Ovary (tissue), 9 donors: ENCODE results near the gene WFIKKN1. TPM values are rescaled to one million over a fixed set of nuclear protein-coding genes. Genes with fewer than 3 reads are reported as not detected.

Experiments used
- DNase-seq, 5 donors: peaks; one replicate each; pipeline ENCODE4 v3.0.0-alpha.2; 2019 to 2020
- H3K27ac ChIP-seq, 2 donors: fragments of 200-600 bp; one replicate each; pipeline versions ENCODE4 v1.5.1 to v1.8.0; 2019 to 2022
- H3K27me3 ChIP-seq: fragments of 200-600 bp; one replicate; pipeline ENCODE4 v1.8.0; 2022
- H3K36me3 ChIP-seq: fragments of 200-600 bp; sonication (generic); one replicate; pipeline ENCODE4 v1.5.1; 2019
- H3K4me1 ChIP-seq: one replicate; pipeline ENCODE4 v1.8.1; 2013; ENCODE audit warnings: mild to moderate bottlenecking, moderate library complexity; ENCODE audit not compliant: insufficient read depth
- H3K4me3 ChIP-seq: fragments of 200-600 bp; sonication (generic); one replicate; pipeline ENCODE4 v1.5.1; 2017
- H3K9me3 ChIP-seq, 2 donors: fragments of 200-600 bp in 1 of 2; sonication (generic) in 1 of 2; one replicate each; pipeline versions ENCODE4 v1.5.1 to v1.8.1; 2013 to 2019; ENCODE audit warnings: mild to moderate bottlenecking in 1 of 2, moderate library complexity in 1 of 2
- EP300 ChIP-seq: sonication (generic); formaldehyde crosslinking; IDR thresholded peaks from one replicate; pipeline ENCODE4 v1.6.1; 2017; ENCODE audit warnings: antibody characterized with exemption
- POLR2A ChIP-seq: fragments of 450-650 bp; IDR thresholded peaks from one replicate; pipeline ENCODE4 v1.6.1; 2017; ENCODE audit warnings: antibody characterized with exemption, mild to moderate bottlenecking, moderate library complexity
- WGBS, 3 donors: extraction: QIAGEN DNeasy Blood & Tissue Kit in 1 of 3; methylation state at CpG; one replicate each; pipeline versions ENCODE4 v1.1.5 to v1.1.7; 2013 to 2017; 5-methylcytosine and 5-hydroxymethylcytosine counted together
- intact Hi-C, 4 donors: fragments of 100-400 bp; cut with DNase I; formaldehyde crosslinking; loops; one replicate each; pipeline versions ENCODE4 v1.11.0 to v1.15.1; 2022 to 2023
- polyA plus RNA-seq, 2 donors: library from polyadenylated mRNA; stranded (reverse); fragments of 200-250 nt in 1 of 2; fragments of 350-450 nt in 1 of 2; fragmentation: Illumina TruSeq in 1 of 2; extraction: RNeasy Lipid Tissue Mini Kit (QIAGEN cat#74804) in 1 of 2; gene quantifications; one replicate each; pipeline ENCODE4 v1.2.3, GENCODE V29; 2013 to 2014
- total RNA-seq, 7 donors: library from RNA; depleted of rRNA in 2 of 7; stranded (reverse); fragments of >200 nt in 2 of 7; fragmentation: NEBNext Ultra II Directional in 3 of 7; extraction: Animal tissue kit (Norgen Biotek cat#: 25700) in 3 of 7; gene quantifications; one replicate each; pipeline versions ENCODE4 v1.1.0 to v1.2.4, GENCODE V29; 2016 to 2023
- TF ChIP-seq, protein P1 (sequence below), 3 donors: fragments of 450-650 bp in 2 of 3; fragments of 200-600 bp in 1 of 3; IDR thresholded peaks; one replicate each; pipeline versions ENCODE4 v1.5.1 to v1.8.0; 2016 to 2022; ENCODE audit warnings: antibody characterized with exemption in 3 of 3, mild to moderate bottlenecking in 1 of 3
- donor health status: DM: no; HTN: no; CAD: no; lungs with moderate emphysema.
- donor health status: DM: no; HTN: no; CAD: no.
- donor health status: Bipolar disorder and iron deficiency.
- donor health status: DM: yes; HTN: yes; CAD: no.
- donor health status: DM: no; HTN: no; CAD: no.
- donor health status: DM: yes; HTN: yes; CAD: no.

Gene WFIKKN1
- total and polyA plus RNA-seq, 9 donors: 0.10 to 2.6 (median 1.1) TPM

DNA sequence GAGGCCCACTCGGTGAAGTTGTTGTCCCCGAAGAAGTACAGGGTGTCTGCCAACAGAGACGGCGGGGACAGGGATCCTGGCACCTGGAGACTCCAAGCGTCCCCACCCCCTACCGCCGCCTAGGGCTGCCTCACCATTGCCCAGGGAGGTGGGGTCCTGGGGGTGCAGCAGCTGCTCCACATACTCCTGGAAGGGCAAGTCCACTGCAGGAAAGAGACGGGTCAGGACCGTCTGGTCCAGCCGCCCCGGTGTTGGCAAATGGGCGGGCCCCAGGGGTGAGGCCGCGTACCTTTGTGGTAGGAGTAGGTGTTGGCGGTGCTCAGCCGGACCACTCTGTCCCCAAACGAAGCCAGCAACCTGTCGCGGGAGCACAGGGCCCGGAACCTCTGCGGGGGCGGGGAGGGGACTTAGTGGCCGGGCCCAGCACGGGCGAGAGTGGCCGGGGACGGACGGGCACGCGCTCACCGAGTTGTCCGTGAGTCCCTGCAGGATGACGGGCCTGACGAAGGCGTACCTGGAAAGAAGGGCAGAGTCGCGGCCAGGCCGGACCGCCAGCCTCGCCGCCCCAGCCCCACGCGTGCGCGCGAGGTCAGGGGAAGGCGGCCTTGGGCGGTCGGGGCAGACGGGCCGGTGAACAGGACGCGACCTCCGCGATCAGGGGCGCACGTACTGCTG, 52.7 kb downstream of the WFIKKN1 start:
- Histone ChIP-seq H3K27ac (peak overlapping the region in 1 of 2 donors; percentile 36), H3K4me1 (peaks cover 28% of the 10 kb centered on the region)
- WGBS, 3 donors: 10 to 18% (median 11%) methylated on average over 27 to 57 of the region's 57 CpGs

More for the DNA sequence above, 52.7 kb downstream of the WFIKKN1 start:
- Histone ChIP-seq H3K36me3 (no peaks in the 10 kb centered on the region), H3K9me3 (no peaks in the 10 kb centered on the region), H3K27me3 (no peaks in the 10 kb centered on the region), H3K4me3 (peak overlapping the region; percentile 59)
- TF ChIP-seq POLR2A (no peak), EP300 (no peak)
- TF ChIP-seq, protein P1, sequence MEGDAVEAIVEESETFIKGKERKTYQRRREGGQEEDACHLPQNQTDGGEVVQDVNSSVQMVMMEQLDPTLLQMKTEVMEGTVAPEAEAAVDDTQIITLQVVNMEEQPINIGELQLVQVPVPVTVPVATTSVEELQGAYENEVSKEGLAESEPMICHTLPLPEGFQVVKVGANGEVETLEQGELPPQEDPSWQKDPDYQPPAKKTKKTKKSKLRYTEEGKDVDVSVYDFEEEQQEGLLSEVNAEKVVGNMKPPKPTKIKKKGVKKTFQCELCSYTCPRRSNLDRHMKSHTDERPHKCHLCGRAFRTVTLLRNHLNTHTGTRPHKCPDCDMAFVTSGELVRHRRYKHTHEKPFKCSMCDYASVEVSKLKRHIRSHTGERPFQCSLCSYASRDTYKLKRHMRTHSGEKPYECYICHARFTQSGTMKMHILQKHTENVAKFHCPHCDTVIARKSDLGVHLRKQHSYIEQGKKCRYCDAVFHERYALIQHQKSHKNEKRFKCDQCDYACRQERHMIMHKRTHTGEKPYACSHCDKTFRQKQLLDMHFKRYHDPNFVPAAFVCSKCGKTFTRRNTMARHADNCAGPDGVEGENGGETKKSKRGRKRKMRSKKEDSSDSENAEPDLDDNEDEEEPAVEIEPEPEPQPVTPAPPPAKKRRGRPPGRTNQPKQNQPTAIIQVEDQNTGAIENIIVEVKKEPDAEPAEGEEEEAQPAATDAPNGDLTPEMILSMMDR (IDR thresholded peaks at IDR 0.05): no peak
- peak in 4 of 5 donors; percentile 28 to 57 (median 54) for DNase-seq
- intact Hi-C loops: no loop called here

Other genes starting within 250 kb of the WFIKKN1 start
- gene PGAP6, start 249.0 kb upstream of the WFIKKN1 start, total RNA-seq: 10 to 100 TPM; 13.0 to 39.8 (median 23.2) TPM
- gene PGAP6, start 249.0 kb upstream of the WFIKKN1 start, polyA plus RNA-seq: 10 to 100 TPM; 13.9 to 17.9 TPM
- 100 to 1,000 TPM in 3 of 7 donors, 10 to 100 TPM in 4; 48.8 to 133 (median 93.4) TPM for gene NME4, start 233.8 kb upstream of the WFIKKN1 start, total RNA-seq
- 100 to 1,000 TPM in 1 of 2 donors, 10 to 100 TPM in 1; 72.9 to 117 TPM for gene NME4, start 233.8 kb upstream of the WFIKKN1 start, polyA plus RNA-seq
- 10 to 100 TPM; 10.2 to 23.7 (median 15.1) TPM for gene DECR2, start 229.1 kb upstream of the WFIKKN1 start, total RNA-seq
- gene DECR2, start 229.1 kb upstream of the WFIKKN1 start, polyA plus RNA-seq: 10 to 100 TPM in 1 of 2 donors, 1 to 10 TPM in 1; 2.1 to 13.0 TPM
- gene RAB11FIP3, start 205.3 kb upstream of the WFIKKN1 start, total RNA-seq: 10 to 100 TPM; 35.9 to 58.1 (median 38.1) TPM
- 10 to 100 TPM; 18.0 to 40.1 TPM for gene RAB11FIP3, start 205.3 kb upstream of the WFIKKN1 start, polyA plus RNA-seq
- 10 to 100 TPM; 16.9 to 38.9 (median 30.5) TPM for gene CAPN15, start 103.3 kb upstream of the WFIKKN1 start, total RNA-seq
- 10 to 100 TPM in 1 of 2 donors, 1 to 10 TPM in 1; 1.6 to 19.4 TPM for gene CAPN15, start 103.3 kb upstream of the WFIKKN1 start, polyA plus RNA-seq
- gene PRR35, start 70.6 kb upstream of the WFIKKN1 start, total RNA-seq: not detected
- gene PRR35, start 70.6 kb upstream of the WFIKKN1 start, polyA plus RNA-seq: not detected
- gene NHLRC4, start 64.0 kb upstream of the WFIKKN1 start, total RNA-seq: 10 to 100 TPM in 1 of 7 donors, 1 to 10 TPM in 6; 3.2 to 15.4 (median 5.0) TPM
- 1 to 10 TPM in 1 of 2 donors, under 1 TPM in 1; 0.53 to 5.9 TPM for gene NHLRC4, start 64.0 kb upstream of the WFIKKN1 start, polyA plus RNA-seq
- gene PIGQ, start 61.0 kb upstream of the WFIKKN1 start, total RNA-seq: 10 to 100 TPM; 24.1 to 47.7 (median 39.8) TPM
- gene PIGQ, start 61.0 kb upstream of the WFIKKN1 start, polyA plus RNA-seq: 10 to 100 TPM in 1 of 2 donors, 1 to 10 TPM in 1; 4.3 to 36.3 TPM
- 10 to 100 TPM; 11.7 to 24.1 (median 21.4) TPM for gene RAB40C, start 40.9 kb upstream of the WFIKKN1 start, total RNA-seq
- gene RAB40C, start 40.9 kb upstream of the WFIKKN1 start, polyA plus RNA-seq: 10 to 100 TPM in 1 of 2 donors, 1 to 10 TPM in 1; 1.9 to 21.0 TPM
- 100 to 1,000 TPM in 2 of 7 donors, 10 to 100 TPM in 5; 61.8 to 139 (median 75.9) TPM for gene METTL26, start 5.3 kb downstream of the WFIKKN1 start, total RNA-seq
- 100 to 1,000 TPM in 1 of 2 donors, 10 to 100 TPM in 1; 12.2 to 113 TPM for gene METTL26, start 5.3 kb downstream of the WFIKKN1 start, polyA plus RNA-seq
- 10 to 100 TPM; 21.5 to 42.3 (median 31.3) TPM for gene MCRIP2, start 10.8 kb downstream of the WFIKKN1 start, total RNA-seq
- 10 to 100 TPM in 1 of 2 donors, under 1 TPM in 1; 0.98 to 22.9 TPM for gene MCRIP2, start 10.8 kb downstream of the WFIKKN1 start, polyA plus RNA-seq
- 10 to 100 TPM; 22.4 to 58.2 (median 45.1) TPM for gene WDR90, start 18.4 kb downstream of the WFIKKN1 start, total RNA-seq
- gene WDR90, start 18.4 kb downstream of the WFIKKN1 start, polyA plus RNA-seq: 10 to 100 TPM in 1 of 2 donors, 1 to 10 TPM in 1; 1.4 to 34.9 TPM
- 100 to 1,000 TPM in 1 of 7 donors, 10 to 100 TPM in 6; 44.6 to 100 (median 80.6) TPM for gene RHOT2, start 37.1 kb downstream of the WFIKKN1 start, total RNA-seq
- gene RHOT2, start 37.1 kb downstream of the WFIKKN1 start, polyA plus RNA-seq: 10 to 100 TPM; 11.6 to 96.6 TPM
- 1 to 10 TPM in 6 of 7 donors, under 1 TPM in 1; 0.50 to 4.3 (median 1.4) TPM for gene RHBDL1, start 44.7 kb downstream of the WFIKKN1 start, total RNA-seq
- gene RHBDL1, start 44.7 kb downstream of the WFIKKN1 start, polyA plus RNA-seq: under 1 TPM in 1 of 2 donors, not detected in 1; 0.80 TPM
- 100 to 1,000 TPM in 4 of 7 donors, 10 to 100 TPM in 3; 72.3 to 115 (median 102) TPM for gene STUB1, start 49.4 kb downstream of the WFIKKN1 start, total RNA-seq
- 100 to 1,000 TPM in 1 of 2 donors, 10 to 100 TPM in 1; 20.1 to 107 TPM for gene STUB1, start 49.4 kb downstream of the WFIKKN1 start, polyA plus RNA-seq
- 10 to 100 TPM; 36.6 to 73.9 (median 64.0) TPM for gene JMJD8, start 53.3 kb downstream of the WFIKKN1 start, total RNA-seq
- 10 to 100 TPM; 10.2 to 53.8 TPM for gene JMJD8, start 53.3 kb downstream of the WFIKKN1 start, polyA plus RNA-seq
- 10 to 100 TPM in 6 of 7 donors, 1 to 10 TPM in 1; 8.4 to 17.3 (median 13.4) TPM for gene WDR24, start 59.4 kb downstream of the WFIKKN1 start, total RNA-seq
- 10 to 100 TPM in 1 of 2 donors, under 1 TPM in 1; 0.42 to 10.3 TPM for gene WDR24, start 59.4 kb downstream of the WFIKKN1 start, polyA plus RNA-seq
- gene FBXL16, start 74.8 kb downstream of the WFIKKN1 start, total RNA-seq: 1 to 10 TPM in 4 of 7 donors, under 1 TPM in 2, not detected in 1; 0.48 to 2.5 (median 1.4) TPM
- gene FBXL16, start 74.8 kb downstream of the WFIKKN1 start, polyA plus RNA-seq: under 1 TPM; 0.22 to 0.25 TPM
- 10 to 100 TPM in 5 of 7 donors, 1 to 10 TPM in 2; 4.0 to 57.1 (median 15.7) TPM for gene METRN, start 84.1 kb downstream of the WFIKKN1 start, total RNA-seq
- 1 to 10 TPM in 1 of 2 donors, under 1 TPM in 1; 0.40 to 5.6 TPM for gene METRN, start 84.1 kb downstream of the WFIKKN1 start, polyA plus RNA-seq
- 10 to 100 TPM; 15.9 to 43.9 (median 26.0) TPM for gene ANTKMT, start 90.2 kb downstream of the WFIKKN1 start, total RNA-seq
- 10 to 100 TPM in 1 of 2 donors, not detected in 1; 13.2 TPM for gene ANTKMT, start 90.2 kb downstream of the WFIKKN1 start, polyA plus RNA-seq
- 10 to 100 TPM in 1 of 7 donors, 1 to 10 TPM in 4, under 1 TPM in 1, not detected in 1; 0.40 to 44.3 (median 4.7) TPM for gene CCDC78, start 95.5 kb downstream of the WFIKKN1 start, total RNA-seq
- under 1 TPM in 1 of 2 donors, not detected in 1; 0.41 TPM for gene CCDC78, start 95.5 kb downstream of the WFIKKN1 start, polyA plus RNA-seq
- 10 to 100 TPM in 1 of 7 donors, 1 to 10 TPM in 6; 2.6 to 25.7 (median 3.6) TPM for gene HAGHL, start 96.1 kb downstream of the WFIKKN1 start, total RNA-seq
- gene HAGHL, start 96.1 kb downstream of the WFIKKN1 start, polyA plus RNA-seq: 1 to 10 TPM in 1 of 2 donors, not detected in 1; 2.6 TPM
- 10 to 100 TPM; 20.8 to 32.5 (median 22.2) TPM for gene CIAO3, start 110.0 kb downstream of the WFIKKN1 start, total RNA-seq
- gene CIAO3, start 110.0 kb downstream of the WFIKKN1 start, polyA plus RNA-seq: 10 to 100 TPM in 1 of 2 donors, 1 to 10 TPM in 1; 8.5 to 18.0 TPM
- gene MSLN, start 129.7 kb downstream of the WFIKKN1 start, total RNA-seq: 100 to 1,000 TPM in 1 of 7 donors, 10 to 100 TPM in 3, 1 to 10 TPM in 2, under 1 TPM in 1; 0.40 to 314 (median 13.6) TPM
- 1 to 10 TPM; 1.5 to 1.9 TPM for gene MSLN, start 129.7 kb downstream of the WFIKKN1 start, polyA plus RNA-seq
- gene RPUSD1, start 157.4 kb downstream of the WFIKKN1 start, total RNA-seq: 10 to 100 TPM; 11.1 to 18.6 (median 16.1) TPM
- 10 to 100 TPM in 1 of 2 donors, not detected in 1; 13.1 TPM for gene RPUSD1, start 157.4 kb downstream of the WFIKKN1 start, polyA plus RNA-seq
- gene CHTF18, start 157.6 kb downstream of the WFIKKN1 start, total RNA-seq: 10 to 100 TPM in 6 of 7 donors, 1 to 10 TPM in 1; 8.5 to 25.5 (median 18.7) TPM
- 10 to 100 TPM in 1 of 2 donors, under 1 TPM in 1; 0.32 to 21.7 TPM for gene CHTF18, start 157.6 kb downstream of the WFIKKN1 start, polyA plus RNA-seq
- gene GNG13, start 169.7 kb downstream of the WFIKKN1 start, total RNA-seq: not detected
- gene GNG13, start 169.7 kb downstream of the WFIKKN1 start, polyA plus RNA-seq: not detected